Endothelial cell of umbilical vein (primary cell): ENCODE measurements around the gene PPM1E. TPM values are rescaled to one million over a fixed set of nuclear protein-coding genes. Genes with fewer than 3 reads are reported as not detected.

Experiments used
- BruUV-seq: library from RNA; stranded (reverse); fragments of 400-500 nt; replicated peaks from 2 replicates; lab custom pipeline; 2021; lab: Mats Ljungman, UMichigan
- CTCF ChIA-PET: fragments of 300-600, 350-600 bp; sonication (Branson Sonifier 250); formaldehyde crosslinking; loops from one replicate; lab custom pipeline; 2021; ENCODE audit warnings: antibody characterized with exemption, inconsistent platforms; lab: Charles Lee
- POLR2A ChIA-PET: fragments of 300-600, 350-600 bp; sonication (Branson Sonifier 250); formaldehyde crosslinking; loops from one replicate; lab custom pipeline; 2021; ENCODE audit warnings: antibody characterized with exemption, inconsistent platforms; lab: Charles Lee
- DNase-seq: peaks from one replicate; pipeline ENCODE4 v3.0.0-alpha.2; 2011; ENCODE audit warnings: low read depth, low spot score
- FAIRE-seq: peaks from 2 replicates; lab custom pipeline; 2011; peaks lifted over from hg19 to GRCh38; lab: Jason Lieb, UNC
- H2AFZ ChIP-seq: 2 replicates; pipeline ENCODE4 v1.6.0; 2012; ENCODE audit warnings: low read depth, low read length, control low read depth, inconsistent platforms
- H3K27ac ChIP-seq: 2 replicates; pipeline ENCODE4 v1.5.1; 2011; ENCODE audit warnings: low read depth, mild to moderate bottlenecking, control low read depth, low read length, moderate library complexity; ENCODE audit not compliant: insufficient read depth
- H3K27me3 ChIP-seq, 2 experiments: 2 replicates each; pipeline versions ENCODE4 v1.6.0 to v1.6.1; 2011; ENCODE audit warnings: low read length in 2 of 2, mixed read lengths in 1 of 2; ENCODE audit not compliant: control insufficient read depth in 2 of 2, insufficient read depth in 2 of 2
- H3K36me3 ChIP-seq, 2 experiments: 2 replicates in 1 of 2; 3 replicates in 1 of 2; pipeline ENCODE4 v1.5.1; 2011; ENCODE audit warnings: low read length in 2 of 2, mild to moderate bottlenecking in 1 of 2, moderate library complexity in 1 of 2; ENCODE audit not compliant: control insufficient read depth in 2 of 2, insufficient read depth in 2 of 2; ENCODE audit errors: extremely low read depth in 1 of 2
- H3K4me1 ChIP-seq: 3 replicates; pipeline ENCODE4 v1.5.1; 2011; ENCODE audit warnings: mild to moderate bottlenecking, low read length; ENCODE audit not compliant: control insufficient read depth, insufficient read depth; ENCODE audit errors: extremely low read depth
- H3K4me2 ChIP-seq: 2 replicates; pipeline ENCODE4 v1.6.1; 2011; ENCODE audit warnings: low read length, control low read depth, mixed read lengths; ENCODE audit not compliant: insufficient read depth
- H3K4me3 ChIP-seq, 3 experiments: fragments of 200-600 bp in 1 of 3; sonication (generic), shearing (Covaris generic) in 1 of 3; replicated peaks in 1 of 3; 2 replicates each; pipeline ENCODE4 v1.5.1; 2011 to 2016; ENCODE audit warnings: control low read depth in 3 of 3, low read length in 3 of 3, mild to moderate bottlenecking in 2 of 3, inconsistent platforms in 1 of 3, low read depth in 1 of 3, moderate library complexity in 1 of 3; ENCODE audit not compliant: insufficient read depth in 1 of 3
- H3K79me2 ChIP-seq: 2 replicates; pipeline ENCODE4 v1.6.0; 2012; ENCODE audit warnings: low read length, inconsistent platforms; ENCODE audit not compliant: control insufficient read depth, insufficient read depth
- H3K9ac ChIP-seq: replicated peaks from 2 replicates; pipeline ENCODE3; 2011; ENCODE audit warnings: low read length, control low read depth; ENCODE audit not compliant: insufficient read depth; ENCODE audit errors: extremely low read depth
- H3K9me1 ChIP-seq: replicated peaks from 3 replicates; pipeline ENCODE4 v1.6.0; 2011; ENCODE audit warnings: mild to moderate bottlenecking, low read length; ENCODE audit not compliant: control insufficient read depth, insufficient read depth; ENCODE audit errors: extremely low read depth
- H3K9me3 ChIP-seq: replicated peaks from 2 replicates; pipeline ENCODE4 v1.5.1; 2012; ENCODE audit warnings: low read length, inconsistent platforms; ENCODE audit not compliant: control insufficient read depth, insufficient read depth
- H4K20me1 ChIP-seq: replicated peaks from 2 replicates; pipeline ENCODE3; 2011; ENCODE audit warnings: mild to moderate bottlenecking, low read length; ENCODE audit not compliant: control insufficient read depth, insufficient read depth; ENCODE audit errors: extremely low read depth
- CTCF ChIP-seq, 2 donors: IDR thresholded peaks; 1 replicate in 1 of 2; 2 replicates in 1 of 2; pipeline ENCODE4 v1.5.1; 2011; ENCODE audit warnings: low read length in 2 of 2, mild to moderate bottlenecking in 2 of 2, moderate library complexity in 2 of 2, control low read depth in 1 of 2, inconsistent platforms in 1 of 2, low read depth in 1 of 2; ENCODE audit not compliant: insufficient read depth in 1 of 2; ENCODE audit errors: extremely low read depth in 1 of 2
- EZH2 ChIP-seq: IDR thresholded peaks from 2 replicates; pipeline ENCODE4 v1.6.1; 2012; ENCODE audit warnings: borderline replicate concordance, low read depth, mild to moderate bottlenecking, moderate library complexity, low read length, inconsistent platforms; ENCODE audit not compliant: severe bottlenecking
- FOS ChIP-seq: IDR thresholded peaks from 2 replicates; pipeline ENCODE4 v1.6.1; 2011; ENCODE audit warnings: mild to moderate bottlenecking, low read length, moderate library complexity, borderline replicate concordance; ENCODE audit not compliant: insufficient read depth
- GATA2 ChIP-seq: IDR thresholded peaks from 2 replicates; pipeline ENCODE4 v1.7.0; 2011; ENCODE audit warnings: low read depth, mild to moderate bottlenecking, moderate library complexity, mixed read lengths, low read length; ENCODE audit not compliant: insufficient read length, insufficient read depth
- JUN ChIP-seq: IDR thresholded peaks from 2 replicates; pipeline ENCODE4 v1.6.1; 2011; ENCODE audit warnings: borderline replicate concordance, low read depth; ENCODE audit not compliant: insufficient read length, insufficient read depth
- MAX ChIP-seq: IDR thresholded peaks from 2 replicates; pipeline ENCODE4 v1.6.1; 2011; ENCODE audit not compliant: insufficient read depth, insufficient read length
- MYC ChIP-seq: IDR thresholded peaks from one replicate; pipeline ENCODE4 v1.6.1; 2011; ENCODE audit warnings: mild to moderate bottlenecking, low read depth, low read length
- POLR2A ChIP-seq: IDR thresholded peaks from 2 replicates; pipeline ENCODE4 v1.6.1; 2012; ENCODE audit warnings: low read depth, mild to moderate bottlenecking, control low read depth, low read length
- POLR2AphosphoS5 ChIP-seq: IDR thresholded peaks from 2 replicates; pipeline ENCODE4 v1.6.1; 2012; ENCODE audit warnings: low read depth, mild to moderate bottlenecking, control low read depth, low read length, moderate library complexity; ENCODE audit not compliant: insufficient read depth
- dilution Hi-C: fragments of 300-500 bp; cut with MboI; formaldehyde crosslinking; loops from one replicate; pipeline ENCODE4 v1.15.0; 2019; ENCODE audit warnings: low sequenced_read_pairs; ENCODE audit not compliant: extremely low pct_ligation_motif_present
- intact Hi-C: fragments of 100-400 bp; cut with micrococcal nuclease; formaldehyde crosslinking; loops from one replicate; pipeline ENCODE4 v1.10.0; 2022
- polyA plus RNA-seq, 4 experiments: library from polyadenylated mRNA; depleted of rRNA in 3 of 4; stranded (reverse) in 3 of 4; unstranded in 1 of 4; fragments of >200 nt; gene quantifications; 2 replicates each; pipeline versions ENCODE4 v1.2.1 to v1.2.3, GENCODE V29; 2011 to 2012; ENCODE audit warnings: missing spikeins in 1 of 4
- total RNA-seq: library from RNA; stranded (reverse); gene quantifications from 2 replicates; pipeline ENCODE4 v1.2.3, GENCODE V29; 2021

The PPM1E gene
- total and polyA plus RNA-seq, 2 donors (not counting 3 experiments of a cell fraction or from before 2014, with no cell fraction given), result 0.01 TPM; not detected in 1

- Histone ChIP-seq H3K79me2 (no peaks in the 10 kb centered on the region), H3K27me3 (no peaks in the 10 kb centered on the region), H4K20me1 (no peaks in the 10 kb centered on the region), H3K9ac (no peak overlapping the region), H3K9me1 (no peaks in the 10 kb centered on the region), H3K9me3 (no peaks in the 10 kb centered on the region), H3K4me1 (no peaks in the 10 kb centered on the region), H3K27ac (no peak overlapping the region), H3K4me2 (no peak overlapping the region), H3K36me3 (no peaks in the 10 kb centered on the region), H3K4me3 (no peak overlapping the region), H2AFZ (no peak overlapping the region)
- DNase-seq (no peak), FAIRE-seq (no peak)
- POLR2A ChIA-PET, result no interaction called here
- no peak for TF ChIP-seq FOS
- TF ChIP-seq CTCF (IDR thresholded peaks at IDR 0.05; ENCODE audit: extremely low read depth in 1 of 2, insufficient read depth in 1 of 2, low read depth in 1 of 2, low read length in 2 of 2), result no peak
- no peak for TF ChIP-seq EZH2
- intact Hi-C loops (no loop called here), dilution Hi-C loops (no loop called here)
- CTCF ChIA-PET, result no interaction called here
- BruUV-seq, result no TSS peak
Measured at GRCh38 chr17:58968426-58969061, 212.9 kb downstream of the PPM1E start.

GRCh38 chr17:58969156-58969555 is 213.5 kb downstream of the PPM1E start:
- no peak overlapping the region for H3K9ac ChIP-seq
- DNase-seq (no peak), FAIRE-seq (no peak)
- POLR2A ChIA-PET, result no interaction called here
- H3K27ac ChIP-seq, result no peak overlapping the region
- no peaks in the 10 kb centered on the region for H3K4me1 ChIP-seq
- H2AFZ ChIP-seq, result no peak overlapping the region
- H3K79me2 ChIP-seq, result no peaks in the 10 kb centered on the region
- CTCF ChIA-PET, result no interaction called here
- BruUV-seq, result no TSS peak
- TF ChIP-seq MAX (no peak), CTCF (IDR thresholded peaks at IDR 0.05; ENCODE audit: extremely low read depth in 1 of 2, insufficient read depth in 1 of 2, low read depth in 1 of 2, low read length in 2 of 2) (no peak), JUN (no peak), EZH2 (no peak), POLR2A (no peak), GATA2 (no peak), MYC (no peak), POLR2AphosphoS5 (no peak), FOS (no peak)
- no peaks in the 10 kb centered on the region for H3K36me3 ChIP-seq
- no peaks in the 10 kb centered on the region for H3K27me3 ChIP-seq
- no peak overlapping the region for H3K4me2 ChIP-seq
- dilution Hi-C loops, result no loop called here
- intact Hi-C loops, result no loop called here
- no peaks in the 10 kb centered on the region for H3K9me3 ChIP-seq
- H3K4me3 ChIP-seq, result no peak overlapping the region
- no peaks in the 10 kb centered on the region for H4K20me1 ChIP-seq
- no peaks in the 10 kb centered on the region for H3K9me1 ChIP-seq
